Activated CD8-positive, alpha-beta memory T cell treated with anti-CD3 and anti-CD28 coated beads, Interleukin-2, amount 10 ng/mL, durations not matched to agents 7 days and 5 days (primary cell): ENCODE measurements around the gene GPR68. TPM values are rescaled to one million over a fixed set of nuclear protein-coding genes. Genes with fewer than 3 reads are reported as not detected.
A peak's percentile ranks its signal among the peaks of the same experiment; 100 is the strongest.
"Not testable (repeated sequence)": the region's sequence is repeated elsewhere in the genome, so short reads cannot be mapped to it uniquely, and the experiment has no call there.

Experiments used
- ATAC-seq: fragments of 150-1000 bp; cut with Tn5 transposase; one replicate; pipeline ENCODE4 v1.10.0; 2021; ENCODE audit warnings: moderate library complexity
- CTCF ChIA-PET: fragments of 350-600 bp; sonication (Branson Sonifier 250); formaldehyde crosslinking; loops from one replicate; lab custom pipeline; 2021; ENCODE audit warnings: antibody characterized with exemption; lab: Charles Lee
- DNase-seq: peaks from one replicate; pipeline ENCODE4 v3.0.0-alpha.2; 2020
- H3K27ac Mint-ChIP-seq: one replicate; pipeline ENCODE4 v1.8.0; 2021; ENCODE audit warnings: mild to moderate bottlenecking, mixed read lengths
- H3K27me3 Mint-ChIP-seq: one replicate; pipeline ENCODE4 v1.8.0; 2021; ENCODE audit warnings: mixed read lengths
- H3K36me3 Mint-ChIP-seq: one replicate; pipeline ENCODE4 v1.8.0; 2021; ENCODE audit warnings: mild to moderate bottlenecking, mixed read lengths
- H3K4me1 Mint-ChIP-seq: one replicate; pipeline ENCODE4 v1.8.0; 2021; ENCODE audit warnings: mixed read lengths
- H3K4me3 Mint-ChIP-seq: one replicate; pipeline ENCODE4 v1.8.0; 2021; ENCODE audit warnings: mild to moderate bottlenecking, moderate library complexity, mixed read lengths
- H3K9me3 Mint-ChIP-seq: one replicate; pipeline ENCODE4 v1.8.0; 2022; ENCODE audit warnings: low read depth, mixed read lengths
- total RNA-seq, 2 experiments: library from RNA; stranded (reverse); gene quantifications; one replicate each; pipeline ENCODE4 v1.2.3, GENCODE V29; 2021

GPR68 gene
- total RNA-seq, 2 experiments from 2014 or later: 44.5 to 48.0 TPM

- H3K4me1 Mint-ChIP-seq: peaks cover 9% of the 10 kb centered on the region
- H3K4me3 Mint-ChIP-seq: no peak overlapping the region
- H3K27me3 Mint-ChIP-seq: no peaks in the 10 kb centered on the region
- ATAC-seq (no peak), DNase-seq (no peak)
- H3K36me3 Mint-ChIP-seq: peaks cover 39% of the 10 kb centered on the region
- H3K27ac Mint-ChIP-seq: no peak overlapping the region
- CTCF ChIA-PET: interaction anchor here (1.0 kb wide), 1 partner anchor 97 kb away, joined by 3 read pairs; no protein-coding TSS in a partner anchor
- no peaks in the 10 kb centered on the region for H3K9me3 Mint-ChIP-seq
These were observed 25.7 kb upstream of the GPR68 start for GRCh38 chr14:91270188-91270587.

- peaks cover 35% of the 10 kb centered on the region for H3K36me3 Mint-ChIP-seq
- peak overlapping the region; percentile 29 for H3K27ac Mint-ChIP-seq
- ATAC-seq (no peak), DNase-seq (no peak)
- H3K9me3 Mint-ChIP-seq: no peaks in the 10 kb centered on the region
- H3K27me3 Mint-ChIP-seq: no peaks in the 10 kb centered on the region
- CTCF ChIA-PET: no interaction called here
- no peak overlapping the region for H3K4me3 Mint-ChIP-seq
- H3K4me1 Mint-ChIP-seq: peaks cover 13% of the 10 kb centered on the region
These were observed 24.8 kb upstream of the GPR68 start for GRCh38 chr14:91269076-91269991.

GRCh38 chr14:91267965-91268437, 23.5 kb upstream of the GPR68 start:
- no peak overlapping the region for H3K27ac Mint-ChIP-seq
- CTCF ChIA-PET: no interaction called here
- H3K27me3 Mint-ChIP-seq: no peaks in the 10 kb centered on the region
- H3K4me3 Mint-ChIP-seq: no peak overlapping the region
- peaks cover 25% of the 10 kb centered on the region for H3K4me1 Mint-ChIP-seq
- H3K36me3 Mint-ChIP-seq: peaks cover 30% of the 10 kb centered on the region
- no peaks in the 10 kb centered on the region for H3K9me3 Mint-ChIP-seq
- no peak for DNase-seq
- ATAC-seq: no peak

GRCh38 chr14:91266276-91266675, 21.8 kb upstream of the GPR68 start:
- not testable (repeated sequence) for ATAC-seq, H3K27ac Mint-ChIP-seq, H3K4me3 Mint-ChIP-seq, H3K27me3 Mint-ChIP-seq, DNase-seq, H3K9me3 Mint-ChIP-seq
- H3K36me3 Mint-ChIP-seq: peaks cover 21% of the 10 kb centered on the region
- CTCF ChIA-PET: interaction anchor here (1.2 kb wide), 1 partner anchor 89 kb away, joined by 6 read pairs; no protein-coding TSS in a partner anchor
- peaks cover 35% of the 10 kb centered on the region for H3K4me1 Mint-ChIP-seq

GRCh38 chr14:91265404-91265803, 20.9 kb upstream of the GPR68 start:
- Mint-ChIP-seq H3K4me3 (peak overlapping the region; percentile 10), H3K27ac (no peak overlapping the region), H3K4me1 (peaks cover 42% of the 10 kb centered on the region), H3K9me3 (no peaks in the 10 kb centered on the region), H3K27me3 (no peaks in the 10 kb centered on the region), H3K36me3 (peaks cover 19% of the 10 kb centered on the region)
- CTCF ChIA-PET: interaction anchor here (0.9 to 2.9 kb wide), 4 partner anchors 13 to 90 kb away, joined by 3 to 7 read pairs (median 5); no protein-coding TSS in a partner anchor
- DNase-seq (no peak), ATAC-seq (no peak)

GRCh38 chr14:91264151-91265150, 19.9 kb upstream of the GPR68 start:
- Mint-ChIP-seq H3K9me3 (no peaks in the 10 kb centered on the region), H3K27ac (peak overlapping the region; percentile 49), H3K4me1 (peaks cover 45% of the 10 kb centered on the region), H3K4me3 (peak overlapping the region; percentile 38), H3K27me3 (no peaks in the 10 kb centered on the region), H3K36me3 (peaks cover 15% of the 10 kb centered on the region)
- DNase-seq: no peak
- ATAC-seq: peak; percentile 59
- CTCF ChIA-PET: interaction anchor here (0.7 to 2.9 kb wide), 9 partner anchors 12 to 89 kb away, joined by 3 to 7 read pairs (median 3); no protein-coding TSS in a partner anchor

- H3K4me1 Mint-ChIP-seq: peaks cover 49% of the 10 kb centered on the region
- peak overlapping the region; percentile 27 for H3K4me3 Mint-ChIP-seq
- CTCF ChIA-PET: interaction anchor here (1.0 to 2.9 kb wide), 2 partner anchors 11 to 22 kb away, joined by 3 to 7 read pairs; no protein-coding TSS in a partner anchor
- no peaks in the 10 kb centered on the region for H3K27me3 Mint-ChIP-seq
- DNase-seq: no peak
- H3K36me3 Mint-ChIP-seq: peaks cover 10% of the 10 kb centered on the region
- no peaks in the 10 kb centered on the region for H3K9me3 Mint-ChIP-seq
- ATAC-seq: no peak
- no peak overlapping the region for H3K27ac Mint-ChIP-seq
These were observed 18.8 kb upstream of the GPR68 start for GRCh38 chr14:91263329-91263728.

GRCh38 chr14:91261986-91262549, 17.6 kb upstream of the GPR68 start:
- H3K4me3 Mint-ChIP-seq: no peak overlapping the region
- H3K36me3 Mint-ChIP-seq: no peaks in the 10 kb centered on the region
- CTCF ChIA-PET: interaction anchor here (0.8 to 1.5 kb wide), 2 partner anchors 85 to 157 kb away, joined by 3 to 5 read pairs; no protein-coding TSS in a partner anchor
- ATAC-seq: no peak
- no peaks in the 10 kb centered on the region for H3K27me3 Mint-ChIP-seq
- H3K4me1 Mint-ChIP-seq: peaks cover 58% of the 10 kb centered on the region
- H3K27ac Mint-ChIP-seq: no peak overlapping the region
- no peaks in the 10 kb centered on the region for H3K9me3 Mint-ChIP-seq
- DNase-seq: no peak

DNA sequence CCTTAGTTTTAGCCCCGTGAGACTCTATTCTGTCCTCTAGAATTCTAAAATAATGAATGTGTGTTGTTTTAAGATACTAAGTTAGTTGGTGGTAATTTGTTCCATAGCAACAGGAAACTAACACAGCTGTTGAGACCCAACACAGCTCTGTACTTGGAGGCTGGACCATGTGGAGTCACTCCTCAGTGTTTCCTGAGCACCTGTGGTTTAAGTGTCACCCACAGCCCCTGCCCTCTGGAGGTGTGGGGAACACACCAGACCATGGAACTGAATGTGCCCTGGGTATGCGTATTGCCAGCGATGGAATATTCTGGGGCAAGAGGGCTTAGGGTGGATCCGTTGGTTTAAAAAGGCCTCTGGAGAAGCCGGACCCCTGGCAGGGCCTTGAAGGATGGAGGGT, 16.6 kb upstream of the GPR68 start:
- no peaks in the 10 kb centered on the region for H3K27me3 Mint-ChIP-seq
- CTCF ChIA-PET: interaction anchor here (0.6 to 1.2 kb wide), 2 partner anchors 84 to 155 kb away, joined by 3 to 4 read pairs; no protein-coding TSS in a partner anchor
- DNase-seq: peak; percentile 78
- H3K9me3 Mint-ChIP-seq: no peaks in the 10 kb centered on the region
- H3K4me3 Mint-ChIP-seq: no peak overlapping the region
- no peaks in the 10 kb centered on the region for H3K36me3 Mint-ChIP-seq
- H3K27ac Mint-ChIP-seq: peak overlapping the region; percentile 42
- peaks cover 62% of the 10 kb centered on the region for H3K4me1 Mint-ChIP-seq
- ATAC-seq: peak; percentile 80

DNA sequence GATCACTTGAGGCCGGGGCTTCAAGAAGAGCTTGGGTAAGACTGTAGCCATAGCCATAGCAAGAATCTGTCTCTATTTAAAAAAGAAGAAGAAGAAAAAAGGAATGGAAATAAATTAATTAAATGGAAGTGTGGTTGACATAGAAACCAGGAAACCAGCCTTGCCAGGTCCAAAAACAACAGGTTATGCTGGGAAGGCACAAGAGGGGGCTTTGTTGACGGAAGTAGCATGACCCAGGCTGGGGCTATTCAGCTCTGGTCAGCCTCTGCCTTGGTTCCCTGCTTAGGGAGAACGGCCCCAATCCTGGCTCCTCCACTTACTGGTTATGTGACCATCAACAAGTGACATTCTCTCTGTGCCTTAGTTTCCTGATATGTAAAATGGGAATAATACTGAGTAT, 14.4 kb upstream of the GPR68 start:
- no peaks in the 10 kb centered on the region for H3K36me3 Mint-ChIP-seq

GRCh38 chr14:91258011-91258618, 13.6 kb upstream of the GPR68 start:
- DNase-seq (no peak), ATAC-seq (no peak)
- Mint-ChIP-seq H3K4me3 (no peak overlapping the region), H3K9me3 (no peaks in the 10 kb centered on the region), H3K36me3 (no peaks in the 10 kb centered on the region), H3K4me1 (peaks cover 62% of the 10 kb centered on the region), H3K27me3 (no peaks in the 10 kb centered on the region), H3K27ac (peak overlapping the region; percentile 68)
- CTCF ChIA-PET: interaction anchor here (0.9 to 2.5 kb wide), 3 partner anchors 78 to 85 kb away, joined by 3 to 10 read pairs (median 5); no protein-coding TSS in a partner anchor

More for the DNA sequence above, 14.4 kb upstream of the GPR68 start:
- no peaks in the 10 kb centered on the region for H3K9me3 Mint-ChIP-seq
- H3K4me1 Mint-ChIP-seq: peaks cover 67% of the 10 kb centered on the region
- DNase-seq (no peak), ATAC-seq (no peak)
- CTCF ChIA-PET: interaction anchor here (1.0 to 2.5 kb wide), 3 partner anchors 14 to 86 kb away, joined by 4 to 10 read pairs (median 5); no protein-coding TSS in a partner anchor
- H3K27ac Mint-ChIP-seq: peak overlapping the region; percentile 19
- H3K4me3 Mint-ChIP-seq: no peak overlapping the region
- H3K27me3 Mint-ChIP-seq: no peaks in the 10 kb centered on the region
